CD4-positive, alpha-beta T cell treated with Interleukin-4 for 1 hour (primary cell): Measurements from ENCODE around the gene TLCD3B.

ENCODE experiments used
- DNase-seq, 2 donors: peaks; one replicate each; pipeline ENCODE4 v3.0.0-alpha.2; 2020 to 2022

Gene TLCD3B

DNA sequence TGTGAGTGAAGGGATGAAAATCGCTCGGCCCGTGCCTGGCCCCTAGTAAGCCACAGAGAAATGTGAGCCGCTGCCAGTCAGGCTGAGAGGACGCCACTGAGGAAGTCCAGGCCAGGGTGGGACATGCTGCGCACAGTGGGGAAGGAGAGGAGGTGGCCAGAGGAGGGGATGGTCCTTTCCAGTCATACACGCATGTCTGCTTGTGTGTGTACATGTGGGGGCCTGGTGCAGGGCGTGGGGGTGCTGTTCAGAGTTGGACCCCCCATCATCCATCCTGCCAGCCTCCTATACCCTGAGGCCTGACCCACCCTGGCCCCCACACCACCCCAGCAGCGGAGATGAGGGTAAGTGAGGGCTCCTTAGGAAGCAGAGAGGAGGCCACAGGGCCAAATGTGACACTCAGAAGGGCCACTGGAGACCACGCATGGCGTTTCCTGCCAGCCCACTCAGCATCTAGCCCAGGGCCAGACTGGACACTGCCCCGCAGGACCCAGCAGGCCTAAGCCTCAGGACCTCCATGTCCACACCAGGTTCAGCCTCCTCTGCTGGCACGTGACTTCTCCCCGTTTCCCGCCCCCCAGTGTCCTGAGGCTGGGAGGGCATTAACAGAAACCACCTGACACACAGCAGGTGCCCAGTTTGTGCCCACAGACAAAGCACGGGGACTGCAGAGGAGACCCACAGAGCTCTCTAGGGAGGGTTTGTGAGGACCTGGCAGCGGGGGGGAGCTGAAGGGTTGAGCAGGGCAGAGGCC, 27.2 kb downstream of the TLCD3B start:
- DNase-seq: no peak

DNA sequence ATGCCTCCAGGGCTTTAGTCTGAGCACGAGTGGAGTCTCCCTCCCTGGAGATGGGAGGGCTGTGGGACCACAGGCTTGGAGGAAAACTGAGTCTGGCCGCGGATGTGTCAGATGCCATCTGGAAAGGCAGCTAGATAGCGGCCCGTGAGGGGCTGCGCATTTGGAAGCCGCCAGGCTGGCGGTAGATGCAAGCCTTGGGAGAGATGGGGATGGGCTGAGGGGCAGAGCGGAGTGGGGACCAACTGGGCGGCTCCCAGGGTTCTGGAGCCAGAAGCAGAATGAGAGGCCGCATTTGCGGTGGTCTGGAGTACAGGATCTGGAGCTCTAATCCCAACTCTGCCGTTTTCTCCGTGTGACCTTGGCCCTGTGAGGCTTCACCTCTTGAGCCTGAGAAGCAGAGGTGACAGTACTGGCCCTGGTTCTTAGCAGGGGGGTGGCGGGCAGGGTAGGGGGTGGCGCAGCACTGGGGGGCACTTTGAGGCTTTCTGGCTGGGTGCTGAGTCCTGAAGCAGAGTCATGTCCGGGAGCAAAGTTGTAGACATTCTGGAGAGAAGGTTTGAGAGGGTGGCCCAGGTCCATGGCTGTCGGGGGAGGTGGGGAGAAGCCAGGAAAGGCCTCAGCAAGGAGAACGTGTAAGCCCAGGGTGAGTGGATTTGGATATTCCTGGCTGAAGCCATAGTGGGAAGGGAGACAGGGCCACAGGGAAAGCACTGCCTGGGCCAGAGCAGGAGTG, 28.3 kb downstream of the TLCD3B start:
- DNase-seq: no peak

DNA sequence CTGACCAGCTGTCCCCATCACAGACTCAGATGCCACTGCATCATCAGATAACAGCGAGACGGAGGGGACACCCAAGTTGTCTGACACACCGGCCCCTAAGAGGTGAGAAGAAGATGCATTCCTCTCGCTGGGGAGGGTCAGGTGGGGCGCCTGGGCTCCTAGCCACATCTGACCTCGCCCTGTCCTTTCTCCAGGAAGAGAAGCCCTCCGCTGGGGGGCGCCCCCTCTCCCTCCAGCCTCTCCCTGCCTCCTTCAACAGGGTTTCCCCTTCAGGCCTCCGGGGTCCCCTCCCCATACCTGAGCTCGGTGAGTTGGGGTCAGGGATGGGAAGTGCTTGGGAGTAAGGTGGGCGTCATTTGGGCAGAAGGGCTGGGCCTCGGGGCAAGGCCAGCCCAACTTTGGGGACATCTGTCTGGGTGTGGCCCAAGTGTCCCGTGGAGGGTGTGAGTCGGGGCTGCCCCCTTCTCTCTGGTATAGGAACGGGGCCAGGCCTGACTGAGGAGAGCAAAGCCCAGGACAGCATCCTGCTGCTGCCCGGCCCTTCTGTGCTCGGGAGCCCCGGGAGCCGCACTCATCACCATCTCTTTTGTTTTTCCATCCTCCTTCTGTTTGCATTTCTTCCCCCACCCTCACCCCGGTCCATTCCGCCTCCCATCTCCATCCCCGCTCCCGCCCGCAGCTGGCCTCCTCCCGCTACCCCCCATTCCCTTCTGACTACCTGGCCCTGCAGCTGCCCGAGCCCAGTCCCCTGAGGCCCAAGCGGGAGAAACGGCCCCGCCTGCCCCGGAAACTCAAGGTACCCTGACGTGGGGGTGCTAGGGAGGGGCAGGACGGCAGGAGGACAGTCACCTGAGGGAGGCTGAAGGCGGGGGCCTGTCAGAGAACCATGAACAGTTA, 30.1 kb downstream of the TLCD3B start:
- no peak for DNase-seq

DNA sequence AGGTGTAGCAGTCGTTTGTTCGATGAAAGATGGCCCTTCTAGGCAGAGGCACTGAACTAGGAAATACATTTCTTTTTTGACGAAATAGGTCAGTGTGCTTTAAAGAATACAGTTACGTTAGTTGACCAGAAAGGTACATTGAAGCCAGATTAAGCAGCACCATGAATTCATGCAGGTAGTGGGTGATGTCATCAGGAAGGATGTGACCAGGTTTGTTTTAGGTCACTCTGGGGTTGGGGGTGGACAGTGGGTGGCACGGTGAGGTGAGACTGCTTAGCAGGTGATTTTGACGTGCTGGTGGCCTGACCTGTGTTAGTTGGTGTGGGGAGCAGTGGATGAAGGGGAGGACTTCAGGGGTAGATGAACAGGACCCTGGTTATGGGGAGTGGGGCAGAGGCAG, 31.5 kb downstream of the TLCD3B start:
- DNase-seq: no peak

DNA sequence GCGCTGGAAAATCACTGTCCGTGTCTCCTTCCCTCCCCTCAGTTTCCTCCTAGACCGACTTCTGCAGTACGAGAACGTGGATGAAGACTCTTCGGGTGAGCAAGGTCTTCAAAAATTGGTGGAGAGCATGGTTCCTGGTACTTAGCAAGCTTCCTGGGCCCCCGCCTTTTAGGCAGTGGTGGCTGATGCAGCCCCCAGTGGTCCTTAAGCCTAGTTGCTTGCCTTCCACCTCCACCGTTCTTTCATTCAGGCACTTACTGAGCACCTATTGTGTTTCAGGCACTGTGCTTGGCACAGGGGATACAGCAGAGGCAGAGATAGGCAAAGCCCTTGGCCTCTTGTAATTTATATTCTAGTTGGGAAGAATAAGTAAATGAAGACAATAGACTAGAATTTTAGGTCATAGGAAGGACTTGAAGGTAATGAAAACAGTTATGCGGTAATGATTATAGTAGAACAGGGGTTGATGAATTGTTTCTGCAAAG, 34.3 kb downstream of the TLCD3B start:
- no peak for DNase-seq

DNA sequence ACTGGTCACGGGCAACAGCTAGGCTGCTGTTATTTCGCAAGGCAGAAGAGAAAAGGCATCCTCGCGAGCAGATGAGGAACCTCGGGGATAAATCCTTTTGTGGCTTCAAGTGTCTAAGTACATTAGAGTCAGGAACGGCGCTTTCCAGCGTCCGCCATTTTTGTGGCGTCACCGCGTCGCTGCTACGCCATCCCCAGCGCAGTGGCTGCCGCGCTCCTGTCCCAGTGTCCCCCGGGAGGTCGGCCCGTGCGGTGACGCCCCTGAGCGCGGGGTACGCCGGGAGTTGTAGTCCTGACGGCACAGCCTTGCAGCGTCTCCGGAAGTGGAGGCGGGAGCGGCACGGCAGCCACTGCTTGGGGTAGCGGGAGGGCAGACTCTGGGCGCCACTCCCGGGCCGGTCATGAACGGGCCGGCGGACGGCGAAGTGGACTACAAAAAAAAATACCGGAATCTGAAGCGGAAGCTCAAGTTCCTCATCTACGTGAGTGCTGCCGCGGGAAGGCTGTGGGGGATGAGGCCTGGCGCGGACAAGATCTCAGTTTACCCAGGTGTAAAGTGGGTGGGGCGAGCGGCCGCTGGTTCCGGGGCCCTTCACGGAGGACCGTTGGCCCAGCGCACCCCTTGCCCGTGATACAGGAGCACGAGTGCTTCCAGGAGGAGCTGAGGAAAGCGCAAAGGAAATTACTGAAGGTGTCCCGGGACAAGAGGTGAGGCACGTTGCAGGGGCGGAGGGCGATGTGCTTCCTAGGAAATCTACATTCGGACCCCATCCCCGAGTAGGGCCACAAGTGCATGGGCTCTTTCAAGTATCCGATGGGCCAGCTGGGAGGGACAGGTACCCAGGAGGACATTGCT, 34.9 kb downstream of the TLCD3B start, which contains the start of gene INO80E:
INO80E (plus strand) TSS at position 331 of the 855 bp plus-strand sequence; CDS start at position 401, 70 bp downstream.
- DNase-seq: peak; percentile 98

DNA sequence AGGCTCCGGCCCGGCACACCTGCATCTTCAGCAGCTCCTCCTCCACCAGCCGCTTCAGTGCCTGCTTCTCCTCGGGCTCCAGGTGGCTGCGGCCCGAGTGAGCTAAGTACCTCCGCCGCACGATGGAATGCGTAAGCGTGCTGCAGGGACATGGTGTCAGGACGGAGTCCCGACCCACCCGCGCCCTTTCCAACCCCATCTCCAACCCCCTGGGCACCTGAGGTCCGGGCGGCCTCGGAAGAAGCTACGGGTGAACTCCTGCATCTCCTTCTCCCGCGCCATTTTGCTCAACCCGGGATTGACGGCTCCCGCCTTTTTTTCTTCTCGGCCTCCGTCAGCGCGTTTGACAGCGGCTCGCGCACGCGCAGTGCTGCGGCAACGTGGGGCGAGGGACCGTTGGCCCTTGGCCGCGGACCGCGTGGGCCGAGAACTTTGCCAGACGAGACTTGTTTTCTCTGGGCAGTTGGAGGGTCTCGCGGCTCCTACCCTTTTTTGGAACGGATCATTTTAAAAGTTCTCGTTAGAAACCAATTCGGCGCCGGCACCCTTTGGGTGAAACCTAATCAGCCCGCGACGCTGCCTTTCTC, 35.7 kb downstream of the TLCD3B start, which contains the start of gene HIRIP3:
HIRIP3 (minus strand) TSS at position 294 of the 587 bp plus-strand sequence; CDS start at position 282, 12 bp downstream.
- peak; percentile 87 to 89 for DNase-seq

DNA sequence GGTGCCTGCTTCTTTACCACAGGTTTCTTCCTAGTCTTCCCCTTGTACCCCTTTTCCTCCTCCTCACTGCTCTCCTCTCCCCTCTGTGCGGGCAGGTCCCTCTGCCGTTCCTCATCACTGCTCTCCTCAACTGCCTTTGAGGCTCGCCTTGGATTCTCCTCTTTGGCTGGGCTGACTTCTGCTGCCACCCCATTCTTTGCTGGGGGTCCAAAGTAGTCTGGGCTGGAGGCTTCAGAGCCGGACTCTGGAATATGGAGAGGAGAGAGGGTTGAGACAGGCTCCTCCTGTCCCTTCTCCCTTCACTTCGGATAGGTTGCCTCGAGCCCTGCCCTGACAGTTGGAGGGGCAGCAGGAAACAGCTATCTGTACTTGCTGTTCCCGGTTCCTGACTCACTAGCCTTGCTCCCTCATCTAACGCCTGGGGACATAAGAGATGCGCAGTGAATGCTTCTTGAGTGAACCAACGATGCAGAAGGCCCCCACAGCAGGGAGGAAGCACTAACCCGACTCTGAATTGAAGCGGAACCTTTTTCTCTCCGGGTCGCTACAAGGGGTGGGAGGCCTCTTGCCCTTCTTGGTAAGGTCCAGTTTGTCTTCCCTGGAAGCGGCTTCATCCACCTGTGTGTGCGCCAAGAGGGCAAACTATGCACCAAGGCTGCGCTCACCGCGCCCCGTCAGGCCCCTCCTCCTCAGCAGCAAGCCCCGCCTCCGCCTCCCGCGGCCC, 36.3 kb downstream of the TLCD3B start:
- DNase-seq: no peak

DNA sequence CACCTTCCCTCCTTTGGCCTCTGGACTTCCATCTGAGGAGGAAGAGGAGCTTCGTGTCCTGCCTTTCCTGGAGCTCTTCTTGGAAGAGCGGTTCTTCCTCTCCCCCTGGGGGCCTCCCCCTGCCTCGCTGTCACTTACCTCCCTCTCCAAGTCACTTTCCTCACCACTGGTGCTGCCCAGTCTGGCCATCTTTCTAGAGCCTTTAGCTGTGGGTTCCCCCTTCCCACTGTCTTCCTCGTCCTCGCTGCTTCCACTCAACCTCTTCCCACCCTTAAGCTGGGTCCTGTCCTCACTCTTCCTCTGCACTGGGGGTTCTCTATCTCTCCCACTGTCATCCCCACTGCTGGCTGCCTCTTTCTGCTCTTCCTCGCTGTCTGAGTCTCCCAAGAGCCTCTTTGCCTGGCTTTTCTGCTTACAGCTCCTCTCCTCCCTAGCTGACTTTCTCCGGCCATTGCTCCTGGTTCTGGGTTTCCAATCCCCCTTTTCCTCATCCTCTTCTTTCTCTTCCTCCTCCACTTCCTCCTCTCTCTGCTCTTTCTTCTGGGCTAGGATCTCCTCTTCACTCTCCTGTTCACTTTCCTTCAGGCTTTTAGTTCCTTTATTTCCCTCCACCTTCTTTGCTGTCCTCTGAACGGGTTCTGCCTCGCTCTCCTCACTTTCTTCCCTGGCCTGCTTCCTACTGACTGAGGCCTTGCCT, 37.0 kb downstream of the TLCD3B start:
- no peak for DNase-seq

DNA sequence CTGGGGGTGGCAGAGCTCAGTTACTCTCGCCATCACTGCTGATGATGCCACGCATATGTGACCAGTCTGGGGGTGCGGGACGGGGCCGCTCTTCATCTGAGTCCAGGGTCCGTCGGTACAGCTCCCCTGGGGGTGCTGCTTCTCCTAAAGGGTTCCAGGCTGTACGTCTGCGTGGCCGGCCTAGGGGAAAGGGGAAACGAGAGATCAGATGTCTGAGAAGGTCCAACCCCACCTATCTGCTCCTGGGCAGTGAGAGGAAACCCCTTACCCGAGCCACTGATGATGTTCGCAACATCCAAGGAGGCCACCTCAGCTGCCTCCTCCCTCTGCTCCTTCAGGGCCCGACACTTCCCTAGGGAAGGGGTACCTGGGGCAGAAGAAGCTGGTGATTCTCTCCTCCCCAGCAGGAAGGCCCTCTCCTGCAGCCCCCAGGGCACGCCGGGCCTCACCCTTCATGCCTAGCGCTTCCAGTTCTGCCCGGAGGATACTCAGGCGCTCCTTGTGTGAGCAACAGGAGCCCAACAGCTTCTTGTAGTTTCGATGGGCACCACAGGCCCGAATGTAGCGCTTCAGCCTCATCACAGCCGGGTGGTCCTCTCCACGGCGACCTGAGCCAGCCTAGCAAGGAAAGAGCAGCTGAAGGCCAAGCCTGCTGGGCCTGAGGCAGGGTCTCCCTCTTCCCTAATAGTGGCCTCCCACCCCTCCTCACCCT, 37.7 kb downstream of the TLCD3B start:
- DNase-seq: no peak

DNA sequence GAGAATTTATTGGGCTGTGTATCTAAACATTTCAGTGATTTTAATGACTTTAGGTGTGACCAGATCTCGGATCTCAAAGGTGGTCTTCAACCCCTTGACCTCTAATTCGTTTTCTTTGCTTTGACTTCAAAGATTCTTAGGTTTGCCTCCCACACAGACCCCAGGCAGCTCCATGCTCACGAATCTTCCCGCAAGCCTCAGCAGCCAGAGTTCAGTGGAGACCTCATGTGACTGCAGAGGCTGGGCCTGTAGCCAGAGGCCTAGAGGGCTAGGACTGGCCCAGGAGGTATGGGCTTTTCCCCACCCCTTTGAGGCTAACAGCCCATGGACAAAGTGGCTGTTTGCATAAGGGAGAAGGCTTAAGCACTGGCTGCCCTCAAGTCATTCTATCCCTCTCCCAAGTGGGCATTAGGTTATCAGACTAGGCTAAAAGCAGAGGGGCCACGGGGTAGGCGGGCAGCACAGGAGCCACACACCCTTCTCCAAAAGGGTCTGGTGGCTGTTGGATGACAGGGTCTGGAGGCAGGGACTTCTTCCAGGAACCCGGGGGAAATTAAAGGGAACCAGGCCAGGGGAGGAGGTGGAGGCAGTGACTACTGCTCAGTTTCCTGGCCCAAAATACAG, 38.6 kb downstream of the TLCD3B start:
- DNase-seq: no peak

DNA sequence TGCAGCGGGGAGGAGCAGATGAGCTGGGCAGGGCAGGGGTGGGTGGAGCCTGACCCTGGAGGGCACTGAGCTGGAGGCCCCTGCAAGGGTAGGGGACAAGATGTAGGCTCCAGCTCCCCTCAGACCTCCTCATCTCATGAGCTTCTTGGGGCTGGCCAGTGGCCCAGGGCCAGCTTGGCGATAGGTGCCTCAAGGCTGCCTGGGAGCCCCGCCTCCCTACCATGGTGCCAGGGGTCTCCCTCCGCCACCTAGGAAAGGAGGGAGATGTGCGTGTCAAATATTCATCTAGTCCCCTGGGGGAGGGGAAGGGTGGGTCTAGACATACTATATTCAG, 39.5 kb downstream of the TLCD3B start:
- DNase-seq: no peak

DNA sequence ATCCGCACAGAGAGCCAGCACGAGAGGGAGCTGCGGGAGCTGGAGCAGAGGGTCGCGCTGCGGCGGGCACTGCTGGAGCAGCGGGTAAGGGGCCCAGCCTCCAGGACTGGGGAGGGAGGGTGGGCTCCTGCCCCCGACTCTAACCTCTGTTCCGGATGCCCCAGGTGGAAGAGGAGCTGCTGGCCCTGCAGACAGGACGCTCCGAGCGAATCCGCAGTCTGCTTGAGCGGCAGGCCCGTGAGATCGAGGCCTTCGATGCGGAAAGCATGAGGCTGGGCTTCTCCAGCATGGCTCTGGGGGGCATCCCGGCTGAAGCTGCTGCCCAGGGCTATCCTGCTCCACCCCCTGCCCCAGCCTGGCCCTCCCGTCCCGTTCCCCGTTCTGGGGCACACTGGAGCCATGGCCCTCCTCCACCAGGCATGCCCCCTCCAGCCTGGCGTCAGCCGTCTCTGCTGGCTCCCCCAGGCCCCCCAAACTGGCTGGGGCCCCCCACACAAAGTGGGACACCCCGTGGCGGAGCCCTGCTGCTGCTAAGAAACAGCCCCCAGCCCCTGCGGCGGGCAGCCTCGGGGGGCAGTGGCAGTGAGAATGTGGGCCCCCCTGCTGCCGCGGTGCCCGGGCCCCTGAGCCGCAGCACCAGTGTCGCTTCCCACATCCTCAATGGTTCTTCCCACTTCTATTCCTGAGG, 40.0 kb downstream of the TLCD3B start:
- DNase-seq: no peak

DNA sequence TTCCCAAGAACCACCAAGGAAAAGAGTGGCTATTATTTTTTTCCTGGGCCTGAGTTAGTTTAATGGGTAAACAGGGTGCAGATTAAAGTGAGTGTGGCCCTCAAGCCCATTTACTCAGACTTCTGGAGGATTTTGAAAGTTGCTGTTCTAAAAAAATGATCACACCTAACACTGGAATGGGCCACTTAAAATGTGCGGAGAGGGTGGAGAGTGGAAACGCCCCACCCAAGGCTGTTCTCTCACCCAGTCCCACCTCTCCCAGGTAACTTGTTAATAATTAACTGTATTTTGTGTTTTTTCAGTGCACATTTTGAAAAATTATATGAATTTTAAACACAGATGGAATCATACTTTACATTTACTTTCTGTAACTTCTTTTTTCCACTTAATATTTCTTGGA, 41.0 kb downstream of the TLCD3B start:
- no peak for DNase-seq

DNA sequence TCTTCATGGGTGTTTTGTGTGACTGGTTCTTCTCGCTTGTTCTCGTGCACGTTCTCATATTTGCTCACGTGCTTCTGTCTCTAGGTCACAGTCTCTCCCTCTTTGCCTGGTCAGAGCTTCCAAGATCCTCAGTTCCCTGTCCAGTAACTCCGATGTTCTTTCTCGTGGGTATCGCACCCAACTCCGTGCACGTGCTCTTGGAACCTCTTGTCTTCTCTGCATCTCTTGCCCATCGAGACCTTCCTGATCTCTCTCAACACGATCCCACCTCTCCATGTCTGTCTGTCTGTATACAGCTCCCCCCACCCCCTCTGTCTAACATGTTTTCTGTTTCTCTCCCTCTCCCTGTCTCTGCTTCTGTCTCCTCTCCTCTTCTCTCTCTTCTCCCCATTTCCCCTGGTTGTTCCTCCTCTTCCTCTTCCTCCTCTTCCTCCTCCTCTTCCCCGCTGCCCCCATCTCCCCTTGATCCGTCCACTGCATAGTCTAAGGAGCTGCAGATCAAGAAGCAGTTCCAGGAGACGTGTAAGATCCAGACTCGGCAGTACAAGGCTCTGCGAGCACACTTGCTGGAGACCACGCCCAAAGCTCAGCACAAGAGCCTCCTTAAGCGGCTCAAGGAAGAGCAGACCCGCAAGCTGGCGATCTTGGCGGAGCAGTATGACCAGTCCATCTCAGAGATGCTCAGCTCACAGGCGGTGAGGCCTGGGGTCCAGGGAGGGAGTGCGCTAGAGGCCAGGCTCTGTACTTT, 41.8 kb downstream of the TLCD3B start:
- no peak for DNase-seq

DNA sequence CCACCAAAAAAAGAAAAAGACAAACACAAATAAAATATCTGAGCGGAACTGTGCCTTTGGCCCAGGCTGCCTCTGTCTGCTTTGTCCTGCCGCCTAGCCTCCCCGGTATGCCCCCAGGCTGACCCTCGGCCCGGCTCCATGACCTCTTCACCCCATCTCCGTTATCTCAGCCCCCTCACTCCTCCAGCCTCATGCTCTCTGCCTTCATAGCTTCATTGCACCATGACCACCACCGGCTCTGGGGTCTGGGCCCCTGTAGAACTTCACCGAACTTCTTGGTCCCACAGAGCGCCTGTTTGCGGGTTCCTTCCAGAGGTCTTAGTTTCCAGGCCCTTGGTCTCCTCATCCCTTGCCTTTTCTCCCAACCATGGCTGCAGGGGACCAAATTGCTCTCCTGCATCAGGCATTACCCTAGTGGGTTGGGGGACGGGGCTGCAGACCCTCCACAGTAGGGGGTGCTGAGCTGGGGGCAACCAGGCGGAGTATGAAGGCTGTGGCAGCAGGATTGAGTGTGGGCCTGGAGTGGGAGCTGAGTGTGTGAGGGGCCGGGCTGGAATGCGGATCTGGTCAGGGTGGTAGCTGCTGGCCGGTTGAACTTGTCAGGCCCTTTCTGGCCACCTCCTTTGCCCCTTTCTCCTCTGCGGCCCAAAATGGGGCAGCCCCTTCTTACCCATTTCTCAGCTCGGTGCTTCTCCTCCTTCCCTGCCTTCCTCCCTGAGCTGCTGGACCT, 42.6 kb downstream of the TLCD3B start:
- no peak for DNase-seq
